Stimulated activated CD8-positive, alpha-beta memory T cell treated with anti-CD3 and anti-CD28 coated beads, Interleukin-4, amount 100 ng/mL, for 24 hours (primary cell): ENCODE results near the gene HARS1.
"Not testable (repeated sequence)": the region's sequence is repeated elsewhere in the genome, so short reads cannot be mapped to it uniquely, and the experiment has no call there.

Experiments used
- DNase-seq: peaks from one replicate; pipeline ENCODE4 v3.0.0-alpha.2; 2020; ENCODE audit warnings: low read depth

The HARS1 gene

DNA sequence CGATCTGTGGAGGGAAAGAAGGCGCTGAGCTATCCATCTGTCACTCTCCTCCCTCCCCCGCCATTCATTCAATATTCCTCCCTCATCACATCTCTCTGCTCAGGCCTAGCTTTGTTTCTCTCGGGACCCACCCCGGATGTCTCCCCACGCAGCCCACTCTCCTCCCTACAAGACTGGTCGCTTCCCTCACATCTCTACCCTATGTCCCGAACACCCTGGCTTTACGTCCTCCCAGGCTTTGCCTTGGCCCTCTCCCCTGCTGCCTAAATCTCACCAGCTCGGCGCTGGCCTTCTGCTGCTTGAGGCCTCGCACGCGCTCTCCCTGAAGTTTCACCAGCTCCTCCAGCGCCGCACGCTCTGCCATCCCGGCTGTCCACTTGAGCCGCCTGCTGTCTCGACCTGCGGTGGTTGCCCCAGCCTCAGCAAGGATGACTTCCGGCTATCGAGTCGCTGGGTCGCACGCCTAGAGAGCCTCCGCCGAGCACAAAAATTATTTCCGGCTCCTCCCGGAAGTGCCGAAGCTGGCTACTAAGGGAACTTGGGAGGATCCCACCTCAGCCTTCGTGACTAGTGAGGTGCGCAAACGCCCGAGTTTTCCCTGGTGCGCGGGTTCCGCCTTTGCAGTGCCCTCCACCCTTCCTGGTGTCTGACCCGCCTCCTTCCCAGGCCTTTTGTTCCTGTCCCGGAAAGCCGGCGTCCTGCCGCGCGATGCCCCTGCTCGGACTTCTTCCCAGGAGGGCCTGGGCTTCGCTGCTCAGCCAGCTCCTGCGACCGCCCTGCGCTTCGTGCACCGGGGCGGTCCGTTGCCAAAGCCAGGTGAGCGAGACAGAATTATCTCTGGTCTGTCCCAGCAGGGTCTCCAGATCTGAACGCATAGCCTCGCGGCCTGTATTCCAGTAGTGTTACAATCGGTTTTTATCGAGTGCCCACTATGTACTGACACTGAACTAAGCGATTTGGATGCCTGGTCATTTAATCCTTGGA lies at the start of gene HARS1, which contains the start of gene HARS2:
Gene HARS1 (minus strand): TSS at position 430 of the 984 bp plus-strand sequence. CDS start 66 bp downstream, at position 364.
Gene HARS2 (plus strand): TSS at position 515 of the 984 bp plus-strand sequence. CDS start 194 bp downstream, at position 709.
- peak; percentile 79 for DNase-seq

DNA sequence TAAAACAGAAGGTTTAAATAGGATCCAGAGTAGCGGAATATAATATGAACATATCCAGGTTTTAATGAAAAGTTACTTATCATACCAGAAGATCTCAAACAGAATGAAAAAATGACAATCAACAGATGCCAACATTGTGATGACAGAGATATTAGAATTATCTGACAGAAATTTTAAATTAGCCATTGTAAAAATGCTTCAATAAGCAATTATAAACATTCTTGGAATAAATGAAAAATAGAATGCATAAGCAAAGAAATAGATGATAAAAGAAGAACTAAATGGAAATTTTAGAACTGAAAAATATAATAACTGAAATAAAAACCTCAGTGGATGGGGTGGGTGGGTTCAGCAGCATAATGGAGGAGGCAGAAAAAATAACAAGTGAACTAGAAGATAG lies 46.3 kb upstream of the HARS1 start:
- DNase-seq: no peak

DNA sequence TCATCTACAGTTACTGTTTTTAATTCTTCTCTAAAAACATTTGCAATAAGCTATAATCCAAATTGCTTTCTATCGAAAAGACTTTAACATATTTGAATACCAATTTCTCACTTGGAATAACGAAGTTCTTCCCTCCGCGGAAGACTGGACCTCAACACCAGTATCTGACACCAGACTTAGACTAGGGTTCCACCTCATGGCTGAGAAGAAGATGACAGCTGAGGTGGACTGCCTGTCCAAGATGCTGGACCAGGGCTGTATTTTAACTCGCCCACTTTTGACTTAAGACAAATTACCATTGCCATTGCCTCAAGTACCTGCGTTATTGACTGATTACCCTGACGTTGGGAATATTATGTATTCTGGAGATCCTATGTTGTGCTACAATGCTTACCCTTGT lies 43.2 kb upstream of the HARS1 start:
- no peak for DNase-seq

DNA sequence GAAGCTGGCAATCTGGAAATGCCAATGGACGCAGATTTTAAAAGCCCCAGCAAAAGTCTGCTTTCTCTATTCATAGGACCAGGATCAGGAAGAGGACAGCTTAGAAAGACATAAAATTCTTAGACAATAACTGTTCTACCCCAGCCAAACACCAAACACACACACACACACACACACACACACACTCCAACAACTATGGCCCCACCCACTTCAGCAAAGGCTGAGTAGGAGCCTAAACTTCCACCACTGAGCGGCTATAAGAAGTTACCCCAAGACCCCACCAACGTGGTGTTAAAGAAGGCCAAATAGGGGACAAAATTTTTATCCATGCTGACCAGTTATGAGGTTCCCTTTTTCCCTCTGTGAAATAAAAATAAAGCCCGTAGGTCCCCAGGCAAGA lies 41.9 kb upstream of the HARS1 start:
- no peak for DNase-seq

- DNase-seq: peak; percentile 63
Observed at GRCh38 chr5:140725799-140726471, 34.8 kb upstream of the HARS1 start.

DNA sequence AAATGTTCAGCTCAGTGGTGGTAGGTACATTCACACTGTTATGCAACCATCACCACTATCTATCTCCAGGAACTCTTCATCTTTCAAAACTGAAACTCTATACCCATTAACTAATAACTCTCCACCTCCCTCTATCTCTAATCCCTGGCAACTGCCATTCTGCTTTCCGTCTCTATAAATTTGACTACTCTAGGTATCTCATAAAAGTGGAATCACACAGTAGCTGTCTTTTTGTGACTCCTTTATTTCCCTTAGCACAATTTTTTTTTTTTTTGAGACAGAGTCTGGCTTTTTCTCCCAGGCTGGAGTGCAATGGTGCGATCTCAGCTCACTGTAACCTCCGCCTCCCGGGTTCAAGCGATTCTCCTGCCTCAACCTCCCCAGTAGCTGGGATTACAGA lies 30.2 kb upstream of the HARS1 start:
- DNase-seq: not testable (repeated sequence)

- DNase-seq: not testable (repeated sequence)
Observed at GRCh38 chr5:140720738-140721137, 29.6 kb upstream of the HARS1 start.

GRCh38 chr5:140718266-140718592 lies 27.1 kb upstream of the HARS1 start:
- DNase-seq: no peak

DNA sequence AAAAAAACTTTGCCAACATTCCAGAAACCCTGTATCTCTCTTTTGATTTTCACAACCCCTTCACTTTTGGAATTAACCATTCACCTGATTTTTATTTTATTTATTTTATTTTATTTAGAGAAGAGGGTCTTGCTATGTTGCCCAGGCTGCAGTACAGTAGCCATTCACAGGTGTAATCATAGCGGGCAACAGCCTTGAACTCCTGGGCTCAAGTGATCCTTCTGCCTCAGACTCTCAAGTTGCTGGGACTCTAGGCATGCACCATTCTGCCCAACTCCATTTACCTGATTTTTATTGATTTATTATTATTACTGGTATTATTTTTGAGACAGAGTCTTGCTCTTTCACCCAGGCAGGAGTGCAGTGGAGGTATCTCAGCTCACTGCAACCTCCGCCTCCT lies 25.1 kb upstream of the HARS1 start:
- not testable (repeated sequence) for DNase-seq

GRCh38 chr5:140713562-140714094 lies 22.5 kb upstream of the HARS1 start:
- no peak for DNase-seq

DNA sequence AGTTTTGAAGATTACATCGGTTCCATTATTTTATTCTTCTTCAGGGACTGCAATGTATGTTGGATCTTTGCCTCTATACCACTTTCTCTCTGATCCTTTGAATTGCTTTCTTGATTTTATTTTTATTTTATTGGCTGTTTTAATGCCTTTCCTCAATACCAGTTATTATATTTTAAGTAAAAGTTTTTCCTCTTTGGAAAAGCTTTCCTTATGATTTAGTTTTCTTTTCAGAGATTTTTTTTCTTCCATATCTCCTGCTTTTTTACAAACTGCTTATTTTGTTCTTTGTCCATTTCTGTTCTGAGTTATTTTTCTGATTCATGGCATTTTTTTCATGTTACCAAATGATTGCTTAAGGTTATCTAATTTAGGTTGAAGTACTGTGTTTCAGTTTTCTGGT lies 20.6 kb upstream of the HARS1 start:
- no peak for DNase-seq

DNA sequence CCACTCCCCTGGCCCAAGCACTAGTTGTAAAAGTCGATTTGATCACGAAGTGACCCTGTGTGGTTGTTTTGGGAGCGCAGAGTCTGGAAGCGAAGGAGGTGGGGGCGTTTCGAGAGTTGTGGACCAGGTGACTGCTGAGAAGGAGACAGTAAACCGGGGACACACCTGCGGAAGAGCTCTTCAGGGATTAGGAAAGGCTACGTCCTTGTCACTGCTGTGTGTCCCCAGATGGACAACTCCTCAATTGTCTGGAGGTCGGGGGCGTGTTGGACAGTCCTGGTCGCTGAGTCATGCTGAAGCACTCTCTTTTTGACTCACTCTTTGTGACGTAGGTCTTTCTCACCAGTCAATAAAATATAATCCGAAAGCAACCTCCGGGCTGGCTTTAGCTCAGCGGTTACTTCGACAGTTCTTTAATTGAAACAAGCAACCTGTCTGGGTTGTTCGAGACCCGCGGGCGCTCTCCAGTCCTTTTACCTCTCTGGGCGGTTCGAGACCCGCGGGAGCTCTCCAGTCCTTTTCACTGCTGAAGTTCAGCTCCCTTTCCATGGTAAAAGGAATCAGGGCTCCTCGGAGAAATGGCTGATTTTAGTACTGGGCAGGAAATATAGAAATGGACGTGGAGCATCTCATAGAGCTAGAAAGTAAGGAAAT lies 19.9 kb upstream of the HARS1 start:
- DNase-seq: peak; percentile 78

DNA sequence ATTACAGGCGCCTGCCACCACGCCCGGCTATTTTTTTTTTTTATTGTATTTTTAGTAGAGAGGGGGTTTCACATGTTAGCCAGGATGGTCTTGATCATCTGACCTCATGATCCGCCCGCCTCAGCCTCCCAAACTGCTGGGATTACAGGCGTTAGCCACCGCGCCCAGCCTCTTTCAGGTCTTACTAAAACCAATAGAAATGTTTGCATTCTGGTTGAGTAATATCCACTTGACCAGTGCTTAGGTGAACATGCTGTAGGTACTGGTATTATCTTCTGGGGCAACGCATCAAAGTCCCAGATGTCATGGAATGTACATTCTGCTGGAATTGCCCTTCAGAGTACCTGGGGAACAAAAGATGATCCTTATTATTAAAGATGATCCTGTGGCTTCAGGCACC lies 17.6 kb upstream of the HARS1 start:
- not testable (repeated sequence) for DNase-seq

DNA sequence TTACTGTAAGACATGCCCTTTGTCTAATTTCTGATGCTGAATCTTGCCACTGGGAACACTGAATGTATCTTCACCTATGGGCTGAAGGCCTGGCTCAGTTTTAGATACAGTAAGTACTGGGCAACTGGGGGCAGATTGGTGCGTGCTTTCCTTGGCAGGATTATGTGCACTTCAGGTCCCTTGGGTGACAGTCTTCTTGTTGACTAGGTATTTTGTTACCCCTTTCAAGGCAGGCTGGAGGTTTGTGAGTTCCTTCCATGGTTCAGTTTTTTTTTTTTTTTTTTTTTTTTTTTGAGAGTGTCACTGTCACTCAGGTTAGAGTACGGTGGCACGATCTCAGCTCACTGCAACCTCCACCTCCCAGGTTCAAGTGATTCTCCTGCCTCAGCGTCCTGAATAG lies 16.6 kb upstream of the HARS1 start:
- no peak for DNase-seq

- peak; percentile 90 for DNase-seq
Observed at GRCh38 chr5:140700177-140701144, 9.3 kb upstream of the HARS1 start, which contains the start of gene ZMAT2. TSS of gene ZMAT2 (plus strand) at chr5:140700447. CDS start at chr5:140700461, 14 bp downstream.

DNA sequence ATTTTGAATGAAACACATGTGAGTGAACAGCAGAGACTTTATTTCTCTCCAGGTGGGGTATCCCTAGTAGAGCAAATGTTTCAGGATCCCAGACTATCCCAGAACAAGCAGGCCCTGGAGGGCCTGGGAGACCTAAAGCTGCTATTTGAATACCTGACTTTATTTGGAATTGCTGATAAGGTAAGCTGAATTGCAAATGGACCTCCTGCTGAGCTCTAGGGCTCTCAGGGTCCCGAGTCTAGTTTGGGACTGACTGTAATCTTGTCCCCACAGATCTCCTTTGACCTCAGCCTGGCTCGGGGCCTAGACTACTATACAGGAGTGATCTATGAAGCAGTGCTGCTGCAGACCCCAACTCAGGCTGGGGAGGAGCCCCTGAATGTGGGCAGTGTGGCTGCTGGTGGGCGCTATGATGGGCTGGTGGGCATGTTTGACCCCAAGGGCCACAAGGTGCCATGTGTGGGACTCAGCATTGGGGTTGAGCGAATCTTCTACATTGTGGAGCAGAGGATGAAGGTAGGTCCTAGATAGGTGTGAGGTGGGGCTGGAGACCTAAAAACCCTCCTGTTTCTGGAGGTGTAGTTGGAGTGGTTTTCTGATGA lies 5.8 kb upstream of the HARS1 start:
- DNase-seq: no peak

- no peak for DNase-seq
Observed at GRCh38 chr5:140694276-140694675, 3.1 kb upstream of the HARS1 start.

- no peak for DNase-seq
Observed at GRCh38 chr5:140690376-140690932, 716 bp downstream of the HARS1 start.

DNA sequence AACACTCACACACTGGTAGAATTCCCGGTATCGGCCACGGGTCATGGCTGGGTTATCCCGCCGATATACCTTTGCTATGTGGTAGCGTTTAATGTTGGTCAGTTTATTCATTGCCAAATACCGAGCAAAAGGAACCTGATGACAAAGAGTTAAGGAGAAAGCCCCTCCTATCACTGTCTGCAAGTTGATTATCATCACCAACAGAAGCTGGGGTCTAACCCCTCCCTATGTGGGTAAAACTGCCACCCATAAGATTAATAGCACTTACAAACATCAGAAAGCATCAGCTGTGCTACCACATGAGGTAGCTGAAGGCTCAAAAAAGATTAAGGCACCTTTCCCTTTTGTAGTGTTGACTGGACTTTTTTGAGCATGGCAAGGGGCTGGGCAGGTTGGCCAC lies 12.2 kb downstream of the HARS1 start:
- DNase-seq: no peak

GRCh38 chr5:140677947-140678346 lies 13.2 kb downstream of the HARS1 start:
- no peak for DNase-seq
